Uterus (tissue), 4 donors: ENCODE results near the gene RABGAP1. TPM values are rescaled to one million over a fixed set of nuclear protein-coding genes. Genes with fewer than 3 reads are reported as not detected.

Source experiments
- DNase-seq, 2 donors: peaks; one replicate each; pipeline ENCODE4 v3.0.0-alpha.2; 2019 to 2020
- H3K27ac ChIP-seq, 2 donors: fragments of 200-600 bp; sonication (generic); 1 replicate in 1 of 2; 2 replicates in 1 of 2; pipeline ENCODE4 v1.5.1; 2016 to 2018
- H3K27me3 ChIP-seq, 2 donors: fragments of 200-600 bp; sonication (generic); one replicate each; pipeline ENCODE4 v1.5.1; 2018 to 2019; ENCODE audit warnings: control low read depth in 1 of 2
- H3K36me3 ChIP-seq, 2 donors: fragments of 200-600 bp; sonication (generic); one replicate each; pipeline ENCODE4 v1.5.1; 2019; ENCODE audit warnings: control low read depth in 1 of 2
- H3K4me1 ChIP-seq, 2 donors: fragments of 200-600 bp; sonication (generic); one replicate each; pipeline ENCODE4 v1.5.1; 2018 to 2019; ENCODE audit warnings: control low read depth in 1 of 2
- H3K4me3 ChIP-seq, 2 donors: fragments of 200-600 bp; sonication (generic); 1 replicate in 1 of 2; 2 replicates in 1 of 2; pipeline ENCODE4 v1.5.1; 2018 to 2019; ENCODE audit warnings: mild to moderate bottlenecking in 1 of 2
- H3K9me3 ChIP-seq, 2 donors: fragments of 200-600 bp; sonication (generic); one replicate each; pipeline ENCODE4 v1.5.1; 2019; ENCODE audit warnings: control low read depth in 1 of 2
- CTCF ChIP-seq, 4 experiments: fragments of 200-600 bp in 2 of 4; fragments of 450-650 bp in 2 of 4; sonication (generic) in 2 of 4; IDR thresholded peaks; one replicate each; pipeline ENCODE4 v1.5.1; 2016 to 2019; ENCODE audit warnings: antibody characterized with exemption in 4 of 4, mild to moderate bottlenecking in 2 of 4, moderate library complexity in 1 of 4
- POLR2A ChIP-seq, 2 donors: fragments of 450-650 bp; IDR thresholded peaks; one replicate each; pipeline ENCODE4 v1.6.1; 2016; ENCODE audit warnings: antibody characterized with exemption in 2 of 2, mild to moderate bottlenecking in 1 of 2, moderate library complexity in 1 of 2
- intact Hi-C: fragments of 100-400 bp; cut with DNase I; formaldehyde crosslinking; loops from one replicate; pipeline ENCODE4 v1.15.1; 2023; ENCODE audit warnings: low total_unique reads
- total RNA-seq, 4 donors: library from RNA; depleted of rRNA in 3 of 4; stranded (reverse); fragments of >200 nt in 3 of 4; gene quantifications; one replicate each; pipeline versions ENCODE4 v1.1.0 to v1.2.4, GENCODE V29; 2014 to 2023
- donor health status: DM: yes; HTN: yes; CAD: no.

The RABGAP1 gene
- total RNA-seq, 4 donors from 2014 or later, result 81.2 to 107 (median 91.0) TPM

DNA sequence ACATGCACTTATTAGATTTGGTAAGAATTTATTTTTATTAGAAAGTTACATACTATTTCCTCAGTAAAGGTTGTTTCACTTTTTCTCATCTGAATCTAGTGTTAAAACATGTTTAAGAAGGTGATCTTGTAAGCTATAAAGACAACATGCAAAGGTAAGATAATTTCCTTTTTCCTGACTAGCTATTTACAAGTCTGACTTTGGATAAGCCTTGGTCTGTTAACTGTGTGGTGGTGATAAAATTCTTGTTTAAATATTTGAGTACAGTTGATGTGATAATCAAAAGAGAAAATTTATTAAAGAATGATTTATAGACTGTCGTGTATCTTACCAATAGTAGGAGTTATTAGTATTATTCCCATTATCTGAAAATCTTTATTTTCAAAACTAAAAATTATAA, 55.8 kb downstream of the RABGAP1 start:
- Histone ChIP-seq H3K4me3 (no peak overlapping the region), H3K27ac (no peak overlapping the region), H3K4me1 (no peaks in the 10 kb centered on the region), H3K36me3 (peaks cover 0 to 4% of the 10 kb centered on the region in 2 donors), H3K9me3 (no peaks in the 10 kb centered on the region), H3K27me3 (no peaks in the 10 kb centered on the region)
- TF ChIP-seq POLR2A (IDR thresholded peaks at IDR 0.05) (no peak), CTCF (IDR thresholded peaks at IDR 0.05) (no peak)
- no peak for DNase-seq
- intact Hi-C loops, result no loop called here

DNA sequence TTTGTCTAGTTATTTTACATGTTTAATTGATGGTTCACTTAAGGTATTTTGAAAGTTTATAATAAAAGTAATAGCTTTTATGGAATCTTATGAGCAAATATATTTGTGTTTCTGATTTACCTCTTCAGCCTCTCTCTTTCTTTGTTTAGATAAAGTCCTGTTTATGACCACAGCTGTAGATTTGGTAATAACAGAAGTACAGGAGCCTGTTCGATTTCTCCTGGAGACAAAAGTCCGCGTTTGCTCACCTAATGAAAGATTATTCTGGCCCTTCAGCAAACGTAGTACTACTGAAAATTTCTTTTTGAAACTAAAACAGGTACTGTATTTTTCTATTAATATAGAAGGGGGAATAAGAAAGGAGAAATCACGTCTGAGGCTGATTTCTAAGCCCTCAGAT, 57.6 kb downstream of the RABGAP1 start:
- TF ChIP-seq CTCF (IDR thresholded peaks at IDR 0.05), result no peak
- no peak for TF ChIP-seq POLR2A (IDR thresholded peaks at IDR 0.05)
- no peak for DNase-seq
- Histone ChIP-seq H3K36me3 (peaks cover 0 to 4% of the 10 kb centered on the region in 2 donors), H3K4me1 (no peaks in the 10 kb centered on the region), H3K27ac (no peak overlapping the region), H3K4me3 (no peak overlapping the region), H3K27me3 (no peaks in the 10 kb centered on the region), H3K9me3 (no peaks in the 10 kb centered on the region)
- intact Hi-C loops, result no loop called here

DNA sequence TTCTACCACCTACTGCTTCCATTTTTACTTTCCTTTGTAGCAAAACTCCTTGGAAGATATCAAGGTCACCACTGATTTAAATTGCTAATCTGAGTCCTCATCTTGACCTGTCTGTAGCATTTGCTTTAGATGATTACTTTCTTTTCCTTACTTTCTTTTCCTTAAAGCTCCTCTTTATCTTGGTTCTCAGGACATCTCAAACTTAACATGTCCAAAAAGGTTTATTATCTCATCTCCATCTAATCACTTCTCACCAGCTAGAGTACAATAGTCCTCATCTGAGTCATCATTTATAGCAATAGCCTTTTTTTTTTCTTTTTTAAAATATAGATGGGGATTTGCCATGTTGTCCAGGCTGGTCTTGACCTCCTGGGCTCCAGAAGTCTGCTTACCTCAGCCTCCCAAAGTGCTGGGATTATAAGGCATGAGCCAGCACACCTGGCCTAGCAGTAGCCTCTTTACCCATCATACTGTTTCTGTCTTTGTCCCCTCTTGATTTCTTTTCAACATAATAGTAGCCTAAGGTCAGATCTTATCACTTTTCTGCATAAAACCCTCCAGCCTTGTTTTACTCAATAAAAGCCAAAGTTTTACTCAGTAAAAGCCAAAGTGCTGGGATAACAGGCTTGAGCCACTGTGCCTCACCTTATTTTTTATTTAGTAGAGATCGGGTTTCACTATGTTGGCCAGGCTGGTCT, 59.7 kb downstream of the RABGAP1 start:
- H3K36me3 ChIP-seq, result peaks cover 0 to 4% of the 10 kb centered on the region in 2 donors
- TF ChIP-seq POLR2A (IDR thresholded peaks at IDR 0.05) (no peak), CTCF (IDR thresholded peaks at IDR 0.05) (no peak)
- peak overlapping the region in 1 of 2 donors; percentile 18 for H3K27ac ChIP-seq
- no peak for DNase-seq
- no peaks in the 10 kb centered on the region for H3K27me3 ChIP-seq
- H3K4me1 ChIP-seq, result no peaks in the 10 kb centered on the region
- intact Hi-C loops, result no loop called here
- H3K4me3 ChIP-seq, result no peak overlapping the region
- no peaks in the 10 kb centered on the region for H3K9me3 ChIP-seq

DNA sequence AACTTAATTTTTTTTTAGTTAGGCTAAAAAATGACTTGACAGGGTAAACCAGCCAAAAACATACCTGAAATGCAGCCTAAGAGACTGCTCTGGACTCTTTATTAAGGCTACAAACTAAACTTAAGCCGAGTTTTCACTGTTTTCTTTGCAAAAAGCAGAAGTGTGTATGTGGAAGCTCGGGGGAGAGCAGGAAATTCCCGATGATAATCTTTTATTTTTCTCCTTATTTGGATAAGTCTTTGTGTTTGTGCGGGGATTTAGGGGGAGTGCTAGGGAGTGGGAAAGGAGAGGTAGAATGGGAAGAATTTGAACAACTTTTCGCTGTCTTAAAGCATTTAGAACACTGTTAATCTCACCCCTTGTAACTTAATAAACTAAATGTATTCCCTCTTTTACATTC, 61.9 kb downstream of the RABGAP1 start:
- DNase-seq, result no peak
- TF ChIP-seq CTCF (IDR thresholded peaks at IDR 0.05) (no peak), POLR2A (IDR thresholded peaks at IDR 0.05) (no peak)
- intact Hi-C loops, result no loop called here
- Histone ChIP-seq H3K4me3 (no peak overlapping the region), H3K4me1 (no peaks in the 10 kb centered on the region), H3K27ac (peak overlapping the region; percentile 64 to 74), H3K36me3 (no peaks in the 10 kb centered on the region), H3K27me3 (no peaks in the 10 kb centered on the region), H3K9me3 (no peaks in the 10 kb centered on the region)

DNA sequence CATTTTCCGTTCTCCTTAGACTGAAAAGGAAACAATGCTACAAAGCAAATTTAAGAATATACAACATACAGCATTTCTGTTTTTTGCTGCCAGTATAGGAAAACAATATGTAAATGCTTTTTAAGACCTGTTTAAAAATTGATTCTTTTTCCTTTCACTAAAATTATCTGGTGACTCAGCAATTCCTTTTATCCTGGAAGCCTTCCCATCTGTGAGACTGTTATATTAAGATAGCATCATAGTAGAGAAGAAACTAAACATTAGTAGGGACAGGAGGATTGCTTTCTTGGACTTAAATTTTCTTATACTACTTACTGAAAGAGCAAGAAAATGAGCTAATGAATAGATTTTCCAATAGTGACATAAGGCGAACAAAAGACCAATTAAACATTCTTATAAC, 62.6 kb downstream of the RABGAP1 start:
- intact Hi-C loops, result no loop called here
- no peaks in the 10 kb centered on the region for H3K27me3 ChIP-seq
- H3K36me3 ChIP-seq, result no peaks in the 10 kb centered on the region
- H3K9me3 ChIP-seq, result no peaks in the 10 kb centered on the region
- DNase-seq, result no peak
- no peaks in the 10 kb centered on the region for H3K4me1 ChIP-seq
- peak overlapping the region; percentile 64 to 74 for H3K27ac ChIP-seq
- no peak for TF ChIP-seq CTCF (IDR thresholded peaks at IDR 0.05)
- no peak for TF ChIP-seq POLR2A (IDR thresholded peaks at IDR 0.05)
- H3K4me3 ChIP-seq, result no peak overlapping the region
